ENCODE data around the gene GPR142. TPM values are rescaled to one million over a fixed set of nuclear protein-coding genes. Genes with fewer than 3 reads are reported as not detected.

Gene GPR142
- polyA plus RNA-seq, 1 of the 3 experiments (the other 2 are of a cell fraction) = not detected

GRCh38 chr17:74389937-74390679, 22.8 kb downstream of the GPR142 start (continued):
- TF ChIP-seq, protein P1, sequence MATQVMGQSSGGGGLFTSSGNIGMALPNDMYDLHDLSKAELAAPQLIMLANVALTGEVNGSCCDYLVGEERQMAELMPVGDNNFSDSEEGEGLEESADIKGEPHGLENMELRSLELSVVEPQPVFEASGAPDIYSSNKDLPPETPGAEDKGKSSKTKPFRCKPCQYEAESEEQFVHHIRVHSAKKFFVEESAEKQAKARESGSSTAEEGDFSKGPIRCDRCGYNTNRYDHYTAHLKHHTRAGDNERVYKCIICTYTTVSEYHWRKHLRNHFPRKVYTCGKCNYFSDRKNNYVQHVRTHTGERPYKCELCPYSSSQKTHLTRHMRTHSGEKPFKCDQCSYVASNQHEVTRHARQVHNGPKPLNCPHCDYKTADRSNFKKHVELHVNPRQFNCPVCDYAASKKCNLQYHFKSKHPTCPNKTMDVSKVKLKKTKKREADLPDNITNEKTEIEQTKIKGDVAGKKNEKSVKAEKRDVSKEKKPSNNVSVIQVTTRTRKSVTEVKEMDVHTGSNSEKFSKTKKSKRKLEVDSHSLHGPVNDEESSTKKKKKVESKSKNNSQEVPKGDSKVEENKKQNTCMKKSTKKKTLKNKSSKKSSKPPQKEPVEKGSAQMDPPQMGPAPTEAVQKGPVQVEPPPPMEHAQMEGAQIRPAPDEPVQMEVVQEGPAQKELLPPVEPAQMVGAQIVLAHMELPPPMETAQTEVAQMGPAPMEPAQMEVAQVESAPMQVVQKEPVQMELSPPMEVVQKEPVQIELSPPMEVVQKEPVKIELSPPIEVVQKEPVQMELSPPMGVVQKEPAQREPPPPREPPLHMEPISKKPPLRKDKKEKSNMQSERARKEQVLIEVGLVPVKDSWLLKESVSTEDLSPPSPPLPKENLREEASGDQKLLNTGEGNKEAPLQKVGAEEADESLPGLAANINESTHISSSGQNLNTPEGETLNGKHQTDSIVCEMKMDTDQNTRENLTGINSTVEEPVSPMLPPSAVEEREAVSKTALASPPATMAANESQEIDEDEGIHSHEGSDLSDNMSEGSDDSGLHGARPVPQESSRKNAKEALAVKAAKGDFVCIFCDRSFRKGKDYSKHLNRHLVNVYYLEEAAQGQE (IDR thresholded peaks at IDR 0.05; ENCODE audit: low read depth, low read length) = no peak
- TF ChIP-seq, protein P2, sequence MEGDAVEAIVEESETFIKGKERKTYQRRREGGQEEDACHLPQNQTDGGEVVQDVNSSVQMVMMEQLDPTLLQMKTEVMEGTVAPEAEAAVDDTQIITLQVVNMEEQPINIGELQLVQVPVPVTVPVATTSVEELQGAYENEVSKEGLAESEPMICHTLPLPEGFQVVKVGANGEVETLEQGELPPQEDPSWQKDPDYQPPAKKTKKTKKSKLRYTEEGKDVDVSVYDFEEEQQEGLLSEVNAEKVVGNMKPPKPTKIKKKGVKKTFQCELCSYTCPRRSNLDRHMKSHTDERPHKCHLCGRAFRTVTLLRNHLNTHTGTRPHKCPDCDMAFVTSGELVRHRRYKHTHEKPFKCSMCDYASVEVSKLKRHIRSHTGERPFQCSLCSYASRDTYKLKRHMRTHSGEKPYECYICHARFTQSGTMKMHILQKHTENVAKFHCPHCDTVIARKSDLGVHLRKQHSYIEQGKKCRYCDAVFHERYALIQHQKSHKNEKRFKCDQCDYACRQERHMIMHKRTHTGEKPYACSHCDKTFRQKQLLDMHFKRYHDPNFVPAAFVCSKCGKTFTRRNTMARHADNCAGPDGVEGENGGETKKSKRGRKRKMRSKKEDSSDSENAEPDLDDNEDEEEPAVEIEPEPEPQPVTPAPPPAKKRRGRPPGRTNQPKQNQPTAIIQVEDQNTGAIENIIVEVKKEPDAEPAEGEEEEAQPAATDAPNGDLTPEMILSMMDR (IDR thresholded peaks at IDR 0.05) = no peak
- TF ChIP-seq FOXJ3 (CRISPR knock-in tag; IDR thresholded peaks at IDR 0.05) = no peak

- WGBS (ENCODE audit: low lambda C conversion rate) = 34% methylated on average over 11 of the region's 11 CpGs
- Histone ChIP-seq H3K27me3 (ENCODE audit: insufficient read depth) (no peaks in the 10 kb centered on the region), H3K4me3 (ENCODE audit: low read depth in 2 of 2, low read length in 1 of 2) (no peak overlapping the region), H3K4me1 (ENCODE audit: control insufficient read depth in 1 of 2, insufficient read depth in 2 of 2, low read depth in 1 of 2, low read length in 1 of 2) (no peaks in the 10 kb centered on the region; a peak in 1 of 4 replicates), H3K27ac (ENCODE audit: low read depth in 2 of 2, low read length in 1 of 2) (no peak overlapping the region), H2AFZ (ENCODE audit: low read depth) (no peak overlapping the region), H3K36me3 (replicated peaks in 1 of 2; ENCODE audit: control insufficient read depth in 1 of 2, insufficient read depth in 2 of 2, low read length in 1 of 2) (no peaks in the 10 kb centered on the region), H3K9ac (no peak overlapping the region), H3K79me2 (ENCODE audit: insufficient read depth) (no peaks in the 10 kb centered on the region), H3K9me3 (no peaks in the 10 kb centered on the region), H3K4me2 (no peak overlapping the region), H4K20me1 (ENCODE audit: insufficient read depth) (no peaks in the 10 kb centered on the region), H3K9me2 (no peaks in the 10 kb centered on the region), H3F3A (replicated peaks; ENCODE audit: insufficient read depth) (no peaks in the 10 kb centered on the region)
- DNase-seq = no peak
- ChIA-PET POLR2A (interaction anchor here (1.1 to 1.2 kb wide), 2 partner anchors 11 to 64 kb away, joined by 3 read pairs; no protein-coding TSS in a partner anchor), CTCF (interaction anchor here (0.9 to 8.6 kb wide), 8 partner anchors 10 to 191 kb away, joined by 3 to 80 read pairs (median 6); partner anchors contain the start of gene GPR142)
- TF ChIP-seq EP300 (IDR thresholded peaks at IDR 0.05; ENCODE audit: borderline replicate concordance in 1 of 2, low read depth in 1 of 2, low read length in 1 of 2) (peak in 1 of 2 experiments; percentile 17; a peak in 1 of 4 replicates), MAX (IDR thresholded peaks at IDR 0.05; ENCODE audit: low read depth) (no peak)
Measured at GRCh38 chr17:74390680-74391653, 23.7 kb downstream of the GPR142 start.

Data from SK-N-SH (cell line).